ENCODE measurements around the gene NOTCH2NLA.
"Not testable (repeated sequence)": the region's sequence is repeated elsewhere in the genome, so short reads cannot be mapped to it uniquely, and the experiment has no call there.

Gene NOTCH2NLA

DNA sequence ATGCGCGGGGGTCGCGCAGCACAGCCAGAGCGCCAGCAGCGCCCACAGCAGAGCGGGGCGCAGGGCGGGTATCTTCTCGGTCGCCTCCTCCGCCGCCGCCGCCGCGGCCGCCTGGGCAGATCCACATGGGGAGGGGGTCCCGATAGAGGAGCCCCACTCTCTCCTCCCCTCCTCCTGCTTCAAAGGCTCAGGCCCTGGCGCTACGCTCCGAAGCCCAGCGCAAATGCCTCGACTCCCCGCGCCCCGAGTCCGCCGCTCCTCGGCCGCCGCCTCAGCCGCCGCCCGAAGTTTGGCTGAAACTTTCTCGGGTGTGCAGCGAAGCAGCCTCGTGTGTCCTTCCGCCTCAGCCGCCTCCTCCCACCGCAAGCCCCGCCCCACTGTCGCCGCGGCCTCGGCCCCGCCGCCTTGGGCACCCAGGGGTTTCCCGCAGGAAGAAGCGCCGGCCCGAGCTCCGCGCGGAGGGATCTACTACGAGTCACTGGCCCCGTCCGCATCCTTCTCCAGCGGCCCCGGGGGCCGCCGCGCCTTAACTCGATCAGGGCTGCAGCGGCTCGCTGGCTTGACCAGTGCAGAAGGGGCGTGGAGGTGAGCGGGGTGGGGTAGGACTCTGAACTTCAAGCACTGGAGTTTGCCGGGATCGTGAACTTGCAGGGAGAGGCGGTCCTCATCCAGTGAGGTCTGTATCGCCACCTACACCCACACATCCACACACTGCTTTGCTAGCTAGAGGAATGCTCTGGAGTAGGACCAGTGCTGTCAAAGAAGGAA is at the start of gene NOTCH2NLA:
Gene NOTCH2NLA (minus strand): TSS at position 312 of the 768 bp plus-strand sequence. CDS start 39,684 bp downstream, outside the sequence.
- DNase-seq (ENCODE audit: low read depth in 2 of 2): not testable (repeated sequence)

DNA sequence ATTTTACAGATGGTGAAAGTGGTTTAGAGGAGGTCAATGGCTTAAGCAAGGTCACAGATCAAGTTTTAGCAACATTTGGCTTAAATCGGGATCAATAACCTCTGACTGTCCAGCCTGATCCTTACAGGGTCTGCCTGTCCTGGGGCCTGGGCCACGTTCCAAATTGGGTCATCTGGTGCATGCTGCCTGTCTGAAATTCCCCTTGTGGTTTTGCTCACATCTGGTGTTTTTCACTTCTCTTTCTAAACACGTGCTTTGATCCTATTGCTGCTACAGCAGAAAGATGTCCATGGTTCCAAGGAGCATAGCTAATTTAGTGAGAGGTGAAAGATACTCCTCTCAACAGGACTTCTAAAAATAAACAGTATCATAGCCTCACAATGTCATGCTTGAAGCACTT is 49.5 kb upstream of the NOTCH2NLA start:
- not testable (repeated sequence) for DNase-seq (ENCODE audit: low read depth in 2 of 2)

DNA sequence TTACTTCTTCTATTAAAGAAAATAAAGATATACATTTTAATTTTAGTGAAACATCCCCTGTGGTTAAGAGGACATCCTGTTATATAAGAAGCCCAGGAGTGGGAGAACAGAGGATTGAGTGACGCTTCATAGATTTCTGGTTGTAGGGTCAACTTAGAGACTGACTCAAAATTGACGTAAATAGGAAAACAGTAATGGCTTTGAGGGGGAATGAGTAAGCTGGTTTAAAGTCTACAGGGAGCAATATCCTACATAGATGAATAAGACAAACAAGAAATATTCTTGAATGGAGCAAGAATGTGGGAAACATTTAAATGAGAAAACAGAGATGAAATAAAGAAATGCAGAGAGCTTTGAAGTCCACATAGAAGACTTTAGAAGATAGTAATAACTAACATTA is 48.3 kb upstream of the NOTCH2NLA start:
- not testable (repeated sequence) for DNase-seq (ENCODE audit: low read depth in 2 of 2)

DNA sequence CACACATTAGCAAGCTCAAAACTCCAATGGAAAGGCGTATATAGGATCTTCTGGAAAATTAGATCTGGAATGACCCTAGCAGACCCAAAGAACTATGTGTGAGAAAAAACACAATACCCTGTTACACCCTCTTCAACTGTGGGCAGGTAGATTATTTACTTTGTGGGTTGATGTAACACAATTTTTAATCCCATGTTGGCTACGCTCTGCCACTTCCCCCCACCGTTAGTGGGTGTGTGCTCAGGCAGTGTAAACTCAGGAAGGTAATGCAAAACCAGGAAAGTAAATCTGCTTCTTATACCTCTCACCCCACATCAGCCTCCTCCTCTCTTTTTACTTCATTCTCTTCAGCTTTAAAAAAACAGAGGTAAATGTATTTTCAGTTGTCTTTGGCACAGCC is 45.3 kb upstream of the NOTCH2NLA start:
- not testable (repeated sequence) for DNase-seq (ENCODE audit: low read depth in 2 of 2)

DNA sequence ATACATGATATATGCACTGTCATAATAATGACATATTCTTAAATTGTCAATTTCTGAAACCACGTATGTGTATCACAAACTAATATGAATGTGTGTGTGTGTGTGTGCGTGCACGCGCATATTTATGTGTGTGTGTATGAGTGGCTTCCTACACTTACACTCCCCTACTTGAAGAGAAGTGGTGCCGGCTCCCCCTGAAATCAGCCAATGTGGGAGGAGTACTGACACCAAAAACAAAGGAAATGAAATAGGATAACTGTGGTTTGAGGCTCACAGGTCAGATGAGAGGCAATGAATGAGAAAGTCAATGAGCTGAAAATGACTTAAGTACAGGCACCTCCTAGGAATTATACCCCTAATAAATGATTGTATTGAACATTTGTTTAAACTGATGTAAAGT is 44.4 kb upstream of the NOTCH2NLA start:
- not testable (repeated sequence) for DNase-seq (ENCODE audit: low read depth in 2 of 2)

DNA sequence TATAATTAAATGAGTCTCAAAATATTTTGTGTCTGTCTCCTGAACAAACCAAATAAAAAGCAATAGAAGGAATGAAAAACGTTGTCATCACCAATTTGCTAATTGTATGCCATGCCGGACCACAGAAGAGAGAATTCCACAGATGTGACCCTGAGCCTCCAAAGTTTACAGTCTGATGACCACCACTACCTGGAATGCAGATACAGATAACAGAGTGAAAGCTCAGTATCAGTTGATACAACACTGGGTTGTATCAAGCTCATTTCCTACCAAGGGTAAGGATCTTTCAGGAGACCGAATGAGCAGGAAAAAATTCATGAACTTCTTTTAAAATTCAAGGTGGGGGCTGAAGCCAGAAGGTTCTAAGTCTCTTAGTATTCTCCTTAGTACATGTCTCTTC is 43.9 kb upstream of the NOTCH2NLA start:
- DNase-seq (ENCODE audit: low read depth in 2 of 2): not testable (repeated sequence)

DNA sequence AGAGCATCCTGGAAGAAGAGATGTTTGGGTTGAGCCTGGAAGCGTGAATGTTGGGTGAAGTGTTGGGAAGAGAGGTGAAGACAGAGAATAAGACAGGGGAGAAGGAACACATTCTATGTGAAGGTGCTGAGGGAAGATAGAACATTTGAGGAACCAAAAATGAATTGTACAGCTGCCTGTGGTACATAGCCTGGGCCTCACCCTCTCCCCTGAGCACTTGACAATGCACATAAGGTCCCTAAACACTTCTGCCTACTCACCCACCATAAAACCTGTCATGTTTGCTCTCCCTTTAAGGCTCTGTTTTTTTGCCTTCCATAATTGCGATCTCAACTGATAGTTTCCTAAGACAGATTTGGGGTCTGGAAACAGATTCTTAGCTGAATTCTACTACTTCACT is 43.2 kb upstream of the NOTCH2NLA start:
- DNase-seq (ENCODE audit: low read depth in 2 of 2): not testable (repeated sequence)

DNA sequence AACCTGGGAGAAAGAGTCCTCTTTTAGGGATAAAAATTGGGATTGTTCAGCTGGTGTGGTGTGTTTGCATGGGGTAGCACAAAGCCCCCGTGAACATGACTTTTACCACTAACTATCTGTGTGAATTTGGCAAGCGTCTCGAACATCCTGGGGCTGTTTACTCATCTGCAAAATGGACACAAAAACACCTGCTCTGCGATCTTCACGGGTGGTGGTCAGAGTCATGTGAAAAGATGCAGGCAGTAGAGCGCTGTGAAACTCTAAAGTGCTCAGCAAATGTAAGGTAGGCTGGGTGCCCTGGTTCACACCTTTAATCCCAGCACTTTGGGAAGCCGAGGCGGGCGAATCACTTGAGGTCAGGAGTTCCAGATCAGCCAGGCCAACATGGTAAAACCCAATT is 41.3 kb upstream of the NOTCH2NLA start:
- not testable (repeated sequence) for DNase-seq (ENCODE audit: low read depth in 2 of 2)

DNA sequence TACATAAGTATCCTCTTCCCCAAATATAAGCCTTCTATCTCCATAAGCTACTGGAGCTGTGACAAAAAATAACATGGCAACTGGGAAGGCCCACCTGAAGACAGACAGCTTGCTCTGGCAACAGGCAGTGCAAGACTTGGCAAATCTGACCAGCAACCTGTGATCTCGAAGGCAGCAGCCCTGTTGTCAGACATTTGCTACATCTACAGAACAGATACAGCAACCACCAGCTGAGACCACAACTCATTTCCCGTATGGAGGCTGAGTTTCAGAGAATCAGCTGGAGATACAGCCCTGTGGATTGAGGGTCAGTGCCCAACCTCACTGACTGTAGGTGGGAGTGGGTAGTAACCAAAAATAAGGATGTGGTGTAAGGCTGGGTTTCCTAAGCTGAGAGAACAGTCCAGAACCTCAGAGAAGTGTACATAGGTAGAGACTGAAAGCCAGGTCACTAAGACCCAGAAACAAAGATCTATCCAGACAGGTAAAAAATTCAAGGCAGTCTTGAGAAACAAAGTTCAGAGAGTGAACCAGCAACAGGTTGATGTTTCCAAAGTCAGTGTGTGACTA is 37.4 kb upstream of the NOTCH2NLA start:
- not testable (repeated sequence) for DNase-seq (ENCODE audit: low read depth in 2 of 2)

DNA sequence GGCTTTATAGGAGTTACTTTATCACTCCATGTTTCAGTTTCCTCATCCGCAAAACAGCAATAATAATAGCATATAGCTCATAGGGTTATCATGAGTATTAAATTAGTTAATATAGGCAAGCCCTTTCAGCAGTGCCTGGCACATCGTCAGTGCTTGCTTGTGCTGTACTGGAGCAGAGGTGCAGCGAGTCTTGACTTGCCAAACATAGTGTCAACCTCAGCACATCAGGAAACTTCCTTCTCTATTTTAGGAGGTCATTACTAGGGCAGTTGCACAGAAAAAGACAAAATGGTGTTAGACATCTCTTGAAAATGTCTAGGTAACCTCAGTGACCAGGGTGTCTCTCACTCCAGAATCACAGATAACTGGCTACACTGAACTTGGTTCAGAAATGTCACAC is 35.9 kb upstream of the NOTCH2NLA start:
- DNase-seq (ENCODE audit: low read depth in 2 of 2): not testable (repeated sequence)

DNA sequence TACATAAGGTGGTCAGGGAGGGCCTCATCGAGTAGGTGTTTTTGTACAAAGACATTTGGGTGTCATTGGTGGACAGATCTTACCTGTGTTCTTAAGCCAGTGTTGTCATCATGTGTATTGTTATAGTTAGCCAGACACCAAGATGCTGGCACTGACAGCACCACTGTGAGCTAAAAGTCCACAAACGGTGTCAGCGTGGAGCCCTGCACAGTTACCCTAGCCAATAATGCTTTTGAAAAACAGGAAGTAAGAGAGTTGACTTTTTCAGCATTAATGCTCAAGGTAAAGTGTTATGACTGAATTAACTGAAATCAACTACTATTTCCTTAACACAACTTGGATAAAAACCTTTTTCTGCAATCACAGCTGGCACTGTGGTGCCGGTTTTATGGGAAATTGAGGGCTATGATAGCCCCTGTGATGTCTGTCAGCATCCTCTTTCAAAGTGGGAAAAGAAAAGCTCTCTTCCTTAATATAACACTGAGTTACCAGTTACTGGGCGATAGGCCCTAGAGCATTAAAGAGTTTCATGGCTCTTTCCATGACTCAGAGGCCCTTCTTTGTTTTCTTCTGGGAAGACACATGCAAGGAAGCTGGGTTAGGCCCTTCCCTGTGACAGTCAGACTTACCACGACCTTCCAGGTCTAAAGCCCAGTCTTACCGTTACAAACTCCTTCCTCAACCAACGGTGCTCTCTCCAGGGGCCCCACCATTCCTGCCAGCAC is 31.3 kb upstream of the NOTCH2NLA start:
- not testable (repeated sequence) for DNase-seq (ENCODE audit: low read depth in 2 of 2)

DNA sequence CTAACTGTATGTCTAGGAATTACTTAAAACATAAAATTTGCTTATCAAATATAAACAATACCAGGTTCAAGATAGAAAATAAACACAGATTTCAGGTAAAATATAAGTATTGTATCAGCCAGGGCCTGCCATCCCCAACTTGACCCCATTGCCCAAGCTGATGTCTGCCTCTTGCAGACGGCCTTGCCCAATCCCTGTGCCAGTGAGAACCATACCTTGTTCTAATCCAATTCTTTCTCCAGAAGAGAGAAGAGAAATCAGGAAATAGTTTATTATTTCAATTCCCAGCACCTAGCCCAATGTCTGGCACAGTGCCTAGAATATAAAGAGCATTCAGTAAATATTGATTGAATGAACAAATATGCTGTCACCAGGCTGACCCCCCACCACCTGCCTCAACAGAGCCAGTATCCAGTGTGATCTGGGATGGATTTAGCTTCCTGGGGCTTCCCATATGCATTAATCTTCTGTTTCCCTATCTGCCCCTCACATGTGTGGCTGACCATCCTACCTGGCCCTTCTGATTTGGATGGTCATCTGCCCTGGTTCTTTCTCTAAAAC is 29.3 kb upstream of the NOTCH2NLA start:
- DNase-seq (ENCODE audit: low read depth in 2 of 2): not testable (repeated sequence)

DNA sequence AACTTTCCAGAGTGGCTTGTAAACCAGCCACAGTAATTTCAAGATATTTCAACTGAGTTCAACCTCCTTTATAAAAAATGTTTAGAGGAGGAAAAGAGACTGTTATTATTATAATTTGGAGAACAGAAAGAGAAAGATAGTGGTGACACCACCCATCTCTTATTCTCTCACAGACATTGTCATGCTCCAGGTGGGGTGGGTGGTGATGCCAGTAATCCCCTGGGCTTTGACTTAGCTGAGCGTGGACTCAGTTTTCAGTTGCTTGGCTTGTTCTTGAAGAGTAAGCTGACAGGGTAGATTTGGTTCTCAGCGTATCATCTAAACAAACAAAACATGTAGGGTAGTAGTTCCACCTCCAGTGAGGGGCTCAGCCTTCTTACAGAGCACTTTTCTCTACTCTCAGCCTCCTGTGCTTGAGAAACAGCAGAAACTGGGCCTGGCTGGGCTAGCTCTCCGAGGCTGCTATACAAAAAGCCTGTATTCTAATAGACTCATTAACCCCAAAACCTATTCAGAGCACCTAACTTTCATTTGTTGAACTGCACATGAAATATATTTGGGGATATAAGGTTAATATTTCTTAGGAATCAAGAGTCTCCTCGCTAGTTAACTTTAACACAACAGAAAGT is 25.9 kb upstream of the NOTCH2NLA start:
- DNase-seq (ENCODE audit: low read depth in 2 of 2): not testable (repeated sequence)

DNA sequence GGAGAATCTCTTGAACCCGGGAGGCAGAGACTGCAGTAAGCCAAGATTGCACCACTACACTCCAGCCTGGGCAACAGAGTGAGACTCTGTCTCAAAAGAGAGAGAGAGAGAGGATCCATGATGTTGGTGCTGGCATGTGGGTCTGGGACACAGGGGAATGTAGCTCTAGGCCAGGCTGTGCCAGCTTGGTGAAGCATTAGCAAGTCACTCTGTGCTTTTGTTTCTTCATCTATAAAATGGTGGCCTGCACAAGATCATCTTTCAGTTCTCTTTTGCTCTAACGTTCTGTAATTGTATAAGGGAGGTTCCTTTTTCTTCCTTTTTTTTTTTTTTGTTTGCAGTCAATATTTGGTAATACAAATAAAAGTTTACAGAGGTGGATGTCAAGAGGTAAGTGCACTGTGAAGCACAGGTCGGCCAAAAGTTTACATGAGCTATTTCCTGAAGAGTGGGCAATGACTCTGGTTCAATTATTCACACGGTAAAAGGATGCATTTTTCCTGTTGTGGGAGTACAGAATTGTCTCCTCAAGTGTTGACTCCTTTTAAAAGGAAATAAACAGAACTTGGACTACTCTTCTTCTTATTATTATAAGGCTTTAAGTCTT is 24.5 kb upstream of the NOTCH2NLA start:
- not testable (repeated sequence) for DNase-seq (ENCODE audit: low read depth in 2 of 2)

DNA sequence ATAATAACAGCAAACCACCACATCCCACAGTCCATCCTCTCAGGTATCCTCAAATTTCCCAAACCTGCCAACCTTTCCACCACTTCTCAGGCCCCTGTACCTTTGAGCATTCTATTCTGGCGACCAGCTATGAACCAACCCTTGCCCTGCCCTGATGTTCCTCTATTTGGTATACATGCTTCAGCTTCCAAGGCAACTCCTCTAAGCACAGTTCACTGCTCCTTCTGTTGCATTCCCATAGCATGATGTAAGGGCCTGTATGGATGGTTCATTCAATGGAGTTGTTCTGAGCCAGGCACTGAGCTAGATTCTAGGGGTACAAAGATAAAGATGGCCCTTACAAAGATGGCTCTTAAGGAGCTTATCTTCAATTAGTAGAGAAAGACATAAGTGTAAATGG is 22.7 kb upstream of the NOTCH2NLA start:
- DNase-seq (ENCODE audit: low read depth in 2 of 2): not testable (repeated sequence)

DNA sequence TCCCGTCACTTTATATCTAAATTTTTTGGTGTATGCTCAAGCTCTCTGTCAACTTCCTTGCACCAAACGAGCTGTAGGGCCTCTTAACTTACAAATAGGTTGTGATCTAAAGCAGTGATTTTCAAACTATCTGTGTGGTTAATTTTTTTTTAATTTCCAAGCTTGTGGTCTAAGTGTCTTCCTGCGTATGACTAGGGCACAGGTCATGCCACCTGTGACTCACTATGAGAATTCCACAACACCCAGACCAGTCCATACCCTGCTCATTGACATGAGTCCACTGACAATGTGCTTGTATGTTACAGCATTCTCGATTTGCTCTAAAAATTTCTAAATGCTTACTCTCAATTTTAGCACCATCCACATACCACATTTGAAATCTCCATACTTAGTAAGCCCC is 19.8 kb upstream of the NOTCH2NLA start:
- not testable (repeated sequence) for DNase-seq (ENCODE audit: low read depth in 2 of 2)

DNA sequence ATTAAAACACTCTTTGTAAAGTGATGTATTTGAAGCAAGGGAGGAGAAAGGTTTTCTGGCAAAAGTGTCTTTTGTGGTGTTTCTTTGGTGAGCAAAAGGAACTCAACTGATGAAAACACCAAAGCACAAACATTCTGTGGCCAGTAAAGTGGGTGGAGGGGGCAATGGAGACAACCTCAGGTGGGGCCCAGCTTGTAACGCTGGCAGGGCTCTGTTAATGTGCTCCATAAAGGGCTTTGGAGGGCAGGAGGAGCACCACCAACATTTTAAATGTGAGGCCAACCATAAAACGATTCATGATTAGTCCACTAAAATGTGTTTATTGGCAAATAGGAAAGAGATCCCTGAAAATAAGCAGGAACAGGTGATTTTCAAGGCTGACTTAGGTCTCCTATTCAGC is 7.8 kb upstream of the NOTCH2NLA start:
- DNase-seq (ENCODE audit: low read depth in 2 of 2): not testable (repeated sequence)

DNA sequence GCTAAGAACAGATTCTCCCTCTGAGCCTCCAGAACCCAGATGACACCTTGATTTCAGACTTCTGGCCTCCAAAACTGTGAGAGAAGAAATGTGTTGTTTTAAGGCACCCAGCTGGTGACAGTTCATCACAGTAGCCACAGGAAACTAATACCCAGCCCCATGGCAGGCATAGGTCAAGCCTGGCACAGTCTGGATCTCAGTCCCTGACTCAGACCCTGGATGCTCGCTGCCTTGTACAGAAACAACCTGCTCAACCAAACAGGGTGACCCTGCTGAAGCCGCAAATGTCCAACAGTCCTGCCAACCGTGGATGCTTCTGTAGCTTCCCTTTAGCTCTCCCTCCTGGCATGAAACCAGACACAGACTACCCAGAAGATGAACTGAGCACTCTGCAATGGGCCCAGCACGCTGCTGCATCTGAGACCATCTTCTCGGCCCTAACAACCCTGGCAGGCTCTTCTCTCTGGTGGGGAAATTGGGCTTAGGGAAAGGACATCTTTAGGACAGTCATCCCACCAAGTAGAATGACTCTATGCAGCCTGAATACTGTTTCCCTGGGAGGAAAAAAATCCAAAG is 7.3 kb upstream of the NOTCH2NLA start:
- not testable (repeated sequence) for DNase-seq (ENCODE audit: low read depth in 2 of 2)

DNA sequence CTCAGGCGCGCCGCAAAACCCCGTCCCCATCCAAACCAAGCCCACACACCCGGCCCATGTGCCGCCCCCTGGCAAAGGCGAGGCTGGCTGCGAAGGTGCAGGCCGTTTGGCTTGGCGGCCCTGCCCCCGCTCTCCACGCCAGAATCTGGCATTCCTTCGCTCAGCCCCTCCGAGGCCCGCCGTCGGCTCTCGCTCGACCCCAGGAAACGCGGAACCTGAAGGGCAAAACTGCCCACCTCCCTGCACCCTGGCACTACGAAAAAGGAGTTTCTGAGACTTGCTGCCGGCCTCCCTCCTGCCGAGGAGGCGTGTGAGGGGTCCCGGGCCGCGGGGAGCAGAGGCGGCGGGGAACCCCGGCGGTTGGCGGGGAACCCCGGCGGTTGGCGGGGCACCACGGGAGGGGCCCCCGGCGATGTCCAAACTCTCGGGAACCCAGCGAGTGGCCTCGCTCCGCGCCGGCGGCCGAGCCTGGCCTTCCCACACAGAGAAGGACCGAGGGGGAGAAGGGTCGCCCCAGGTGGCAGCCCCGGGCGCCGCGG is 608 bp downstream of the NOTCH2NLA start:
- DNase-seq (ENCODE audit: low read depth in 2 of 2): not testable (repeated sequence)

DNA sequence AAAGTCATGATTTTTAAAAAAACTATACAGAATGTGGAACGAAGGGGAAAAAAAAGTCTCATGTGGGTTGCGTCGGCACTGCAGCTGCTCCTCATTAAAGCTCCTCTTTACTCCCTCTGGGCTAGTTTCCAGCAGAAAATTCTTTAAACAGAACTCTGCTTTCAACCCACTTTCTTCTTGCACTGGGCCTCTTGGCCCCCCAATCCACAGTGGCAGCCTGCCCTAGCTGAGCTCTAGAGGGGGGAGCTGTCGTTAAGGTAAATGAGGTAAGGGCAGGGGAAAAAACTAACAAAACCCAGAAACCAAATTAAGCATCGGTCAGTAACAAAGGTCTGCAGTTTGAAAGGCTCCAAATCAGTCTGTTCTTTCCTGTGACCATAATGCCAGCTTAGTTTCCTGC is 54.3 kb downstream of the NOTCH2NLA start:
- not testable (repeated sequence) for DNase-seq (ENCODE audit: low read depth in 2 of 2)

DNA sequence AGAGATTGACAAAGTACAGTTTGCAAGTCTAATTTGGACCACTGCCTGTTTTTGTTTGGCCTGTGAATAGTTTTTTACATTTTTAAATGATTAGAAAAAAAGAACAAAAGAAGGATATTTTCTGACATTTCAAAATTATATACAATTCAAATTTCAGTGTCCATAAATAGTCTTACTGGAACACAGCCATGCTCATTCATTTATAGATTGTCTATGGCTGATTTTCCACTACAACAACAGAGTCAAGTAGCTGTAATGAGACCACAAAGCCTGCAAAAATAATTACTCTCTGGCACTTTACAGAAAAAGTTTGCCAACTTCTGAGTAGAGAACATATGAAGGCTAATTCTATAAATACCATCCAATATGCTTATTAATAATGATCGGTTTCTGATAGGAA is 61.1 kb downstream of the NOTCH2NLA start:
- DNase-seq (ENCODE audit: low read depth in 2 of 2): not testable (repeated sequence)

Measured in fibroblast of skin of left quadriceps (primary cell).